ENCODE data around the gene TCF19. TPM values are rescaled to one million over a fixed set of nuclear protein-coding genes. Genes with fewer than 3 reads are reported as not detected.
A peak's percentile ranks its signal among the peaks of the same experiment; 100 is the strongest.

TCF19 gene
- total and polyA plus RNA-seq, 4 experiments from 2014 or later, result 6.2 to 9.9 (median 7.9) TPM

GRCh38 chr6:31121131-31121790, 37.1 kb upstream of the TCF19 start:
- no peaks in the 10 kb centered on the region for H3K4me1 ChIP-seq (ENCODE audit: insufficient read depth, low read length)
- no peaks in the 10 kb centered on the region for H3K9me3 ChIP-seq (ENCODE audit: control insufficient read depth in 1 of 2, low read length in 2 of 2)
- Mint-ChIP-seq H3K9me3 (peaks cover 0 to 1% (median 0%) of the 10 kb centered on the region in 8 donors), H3K27me3 (no peaks in the 10 kb centered on the region), H3K4me3 (no peak overlapping the region), H3K36me3 (no peaks in the 10 kb centered on the region), H3K4me1 (peaks cover 0 to 1% (median 0%) of the 10 kb centered on the region in 4 donors), H3K27ac (no peak overlapping the region)
- ChIA-PET POLR2A (ENCODE audit: partially characterized antibody) (interaction anchor here (1.2 kb wide), 1 partner anchor 10 kb away, joined by 3 read pairs; no protein-coding TSS in a partner anchor), CTCF (ENCODE audit: partially characterized antibody) (interaction anchor here (1.0 to 1.4 kb wide), 3 partner anchors 19 to 34 kb away, joined by 3 read pairs; no protein-coding TSS in a partner anchor)
- H3K27ac ChIP-seq (ENCODE audit: low read depth, low read length), result no peak overlapping the region
- no peak for DNase-seq
- H3K36me3 ChIP-seq (ENCODE audit: insufficient read depth, low read length), result no peaks in the 10 kb centered on the region
- H3K4me3 ChIP-seq (ENCODE audit: low read length in 2 of 2), result no peak overlapping the region
- no peaks in the 10 kb centered on the region for H3K27me3 ChIP-seq (ENCODE audit: insufficient read depth, low read length)
- intact Hi-C loops (cut with micrococcal nuclease), result no loop called here

DNA sequence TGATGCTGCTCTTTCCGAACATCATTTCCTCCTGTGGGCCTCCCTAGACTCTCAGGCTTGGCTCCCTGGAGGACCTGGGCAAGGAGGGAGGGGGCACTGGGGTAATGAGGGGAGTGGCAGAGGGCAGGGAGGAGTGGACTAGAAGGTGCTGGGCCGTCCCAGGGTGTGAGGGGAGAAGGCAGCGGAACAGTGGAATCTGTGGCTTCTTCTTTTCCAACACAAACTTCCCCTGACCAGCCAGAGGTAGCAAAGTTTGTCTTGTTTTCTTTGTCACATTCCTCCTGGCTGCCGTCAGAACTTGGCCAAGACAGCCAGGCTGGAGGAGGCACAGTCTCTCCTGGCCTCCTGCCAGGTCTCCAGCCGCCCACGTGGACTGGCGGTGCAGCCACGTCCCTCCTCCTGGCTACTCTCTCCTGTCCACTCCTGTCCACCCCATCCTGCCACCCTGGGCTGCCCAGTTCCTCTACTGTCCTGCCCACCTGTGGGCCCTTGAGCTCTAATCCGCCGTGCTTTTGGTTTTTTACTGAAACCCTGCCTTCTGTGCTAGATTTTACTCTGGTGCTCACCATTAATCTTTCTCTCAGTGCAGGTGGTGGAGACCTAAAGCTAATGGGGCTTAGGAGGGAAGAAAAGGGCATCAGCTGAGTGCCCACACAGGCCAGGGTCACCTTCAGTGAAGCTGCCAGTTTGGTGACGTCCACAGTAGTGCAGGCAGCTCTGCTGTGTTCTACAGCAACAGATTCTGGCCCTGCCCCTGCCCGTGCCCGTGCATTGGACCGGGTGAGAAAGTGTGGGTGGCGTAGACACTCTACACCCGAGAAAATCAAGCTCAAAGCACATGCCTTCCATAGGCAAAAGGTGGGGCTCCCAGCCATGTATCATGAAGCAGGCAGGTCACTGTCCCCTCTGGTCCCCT, 35.3 kb upstream of the TCF19 start:
- Mint-ChIP-seq H3K36me3 (no peaks in the 10 kb centered on the region), H3K4me3 (no peak overlapping the region), H3K9me3 (peaks cover 0 to 1% (median 0%) of the 10 kb centered on the region in 8 donors), H3K27me3 (peaks cover 2 to 4% of the 10 kb centered on the region in 2 donors), H3K4me1 (peaks cover 0 to 4% (median 4%) of the 10 kb centered on the region in 4 donors), H3K27ac (peak overlapping the region in 1 of 7 donors; percentile 35)
- H3K4me1 ChIP-seq (ENCODE audit: insufficient read depth, low read length), result no peaks in the 10 kb centered on the region
- H3K27ac ChIP-seq (ENCODE audit: low read depth, low read length), result no peak overlapping the region
- no peak for DNase-seq
- no peaks in the 10 kb centered on the region for H3K27me3 ChIP-seq (ENCODE audit: insufficient read depth, low read length)
- ChIA-PET CTCF (ENCODE audit: partially characterized antibody) (interaction anchor here (1.4 kb wide), 1 partner anchor 21 kb away, joined by 3 read pairs; no protein-coding TSS in a partner anchor), POLR2A (ENCODE audit: partially characterized antibody) (interaction anchor here (1.0 kb wide), 1 partner anchor 69 kb away, joined by 4 read pairs; no protein-coding TSS in a partner anchor)
- no peaks in the 10 kb centered on the region for H3K9me3 ChIP-seq (ENCODE audit: control insufficient read depth in 1 of 2, low read length in 2 of 2)
- H3K36me3 ChIP-seq (ENCODE audit: insufficient read depth, low read length), result no peaks in the 10 kb centered on the region
- intact Hi-C loops (cut with micrococcal nuclease), result no loop called here
- no peak overlapping the region for H3K4me3 ChIP-seq (ENCODE audit: low read length in 2 of 2)

GRCh38 chr6:31125162-31125561, 33.2 kb upstream of the TCF19 start:
- Histone ChIP-seq H3K27ac (ENCODE audit: low read depth, low read length) (no peak overlapping the region), H3K9me3 (ENCODE audit: control insufficient read depth in 1 of 2, low read length in 2 of 2) (no peaks in the 10 kb centered on the region), H3K27me3 (ENCODE audit: insufficient read depth, low read length) (no peaks in the 10 kb centered on the region), H3K36me3 (ENCODE audit: insufficient read depth, low read length) (no peaks in the 10 kb centered on the region), H3K4me3 (ENCODE audit: low read length in 2 of 2) (no peak overlapping the region), H3K4me1 (ENCODE audit: insufficient read depth, low read length) (peaks cover 3% of the 10 kb centered on the region)
- Mint-ChIP-seq H3K27ac (no peak overlapping the region), H3K36me3 (no peaks in the 10 kb centered on the region), H3K4me1 (peaks cover 2 to 8% (median 7%) of the 10 kb centered on the region in 4 donors), H3K27me3 (peaks cover 3 to 6% of the 10 kb centered on the region in 2 donors), H3K4me3 (no peak overlapping the region), H3K9me3 (peaks cover 0 to 1% (median 0%) of the 10 kb centered on the region in 8 donors)
- DNase-seq, result no peak
- POLR2A ChIA-PET (ENCODE audit: partially characterized antibody), result no interaction called here
- intact Hi-C loops (cut with micrococcal nuclease), result no loop called here
- CTCF ChIA-PET (ENCODE audit: partially characterized antibody), result interaction anchor here (1.3 to 2.9 kb wide), 2 partner anchors 9 to 38 kb away, joined by 5 to 13 read pairs; no protein-coding TSS in a partner anchor

DNA sequence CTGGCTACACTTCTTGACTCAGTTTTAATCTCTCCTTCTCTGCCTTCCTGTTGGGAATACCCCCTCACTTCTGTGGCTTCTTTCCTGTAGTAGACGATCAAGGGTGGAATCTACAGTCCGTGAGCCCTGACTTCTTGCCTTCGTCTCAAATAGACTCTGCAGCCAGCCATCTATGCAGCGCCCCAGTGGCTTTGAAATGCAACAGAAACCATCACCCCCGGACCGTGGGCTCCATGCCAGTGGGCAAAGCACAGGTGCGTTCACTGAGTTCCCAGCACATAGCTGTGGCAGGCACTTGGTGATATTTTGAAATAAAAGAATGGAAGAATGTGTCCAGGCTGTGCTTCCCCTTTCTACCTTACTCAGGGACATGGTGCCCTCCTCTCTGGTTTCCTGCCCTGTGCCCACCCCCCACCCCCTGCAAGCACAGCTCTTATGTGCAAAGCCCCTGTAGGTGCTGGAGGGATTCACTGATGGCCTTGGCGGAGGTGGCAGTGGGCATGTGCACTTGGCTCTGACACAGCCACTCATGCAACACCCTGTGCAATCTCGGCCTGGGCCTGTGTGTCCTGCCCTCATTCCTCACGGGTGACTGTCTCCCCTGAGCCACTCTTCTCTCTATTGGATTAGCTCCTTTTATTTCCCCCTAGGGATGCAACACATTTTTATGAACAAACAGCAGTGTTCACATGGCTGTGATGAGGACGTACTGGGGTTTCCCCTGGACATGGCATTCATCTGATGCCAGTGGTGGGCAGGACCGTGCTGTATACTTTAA, 32.6 kb upstream of the TCF19 start:
- Histone ChIP-seq H3K4me1 (ENCODE audit: insufficient read depth, low read length) (peaks cover 3% of the 10 kb centered on the region), H3K27me3 (ENCODE audit: insufficient read depth, low read length) (no peaks in the 10 kb centered on the region), H3K36me3 (ENCODE audit: insufficient read depth, low read length) (no peaks in the 10 kb centered on the region), H3K9me3 (ENCODE audit: control insufficient read depth in 1 of 2, low read length in 2 of 2) (no peaks in the 10 kb centered on the region), H3K27ac (ENCODE audit: low read depth, low read length) (no peak overlapping the region), H3K4me3 (ENCODE audit: low read length in 2 of 2) (no peak overlapping the region)
- peaks cover 0 to 1% (median 0%) of the 10 kb centered on the region in 8 donors for H3K9me3 Mint-ChIP-seq
- ChIA-PET CTCF (ENCODE audit: partially characterized antibody) (interaction anchor here (1.1 to 5.0 kb wide), 8 partner anchors 8 to 210 kb away, joined by 3 to 20 read pairs (median 5); partner anchors contain the start of gene PSORS1C1), POLR2A (ENCODE audit: partially characterized antibody) (no interaction called here)
- peak overlapping the region in 1 of 7 donors; percentile 64 for H3K27ac Mint-ChIP-seq
- H3K27me3 Mint-ChIP-seq, result peaks cover 3 to 6% of the 10 kb centered on the region in 2 donors
- no peak for DNase-seq
- H3K4me3 Mint-ChIP-seq, result no peak overlapping the region
- no peaks in the 10 kb centered on the region for H3K36me3 Mint-ChIP-seq
- peaks cover 2 to 8% (median 7%) of the 10 kb centered on the region in 4 donors for H3K4me1 Mint-ChIP-seq
- intact Hi-C loops (cut with micrococcal nuclease), result no loop called here

GRCh38 chr6:31126396-31127175, 31.8 kb upstream of the TCF19 start:
- Histone ChIP-seq H3K4me1 (ENCODE audit: insufficient read depth, low read length) (peaks cover 3% of the 10 kb centered on the region), H3K27me3 (ENCODE audit: insufficient read depth, low read length) (no peaks in the 10 kb centered on the region), H3K4me3 (ENCODE audit: low read length in 2 of 2) (no peak overlapping the region), H3K27ac (ENCODE audit: low read depth, low read length) (no peak overlapping the region), H3K36me3 (ENCODE audit: insufficient read depth, low read length) (no peaks in the 10 kb centered on the region), H3K9me3 (ENCODE audit: control insufficient read depth in 1 of 2, low read length in 2 of 2) (no peaks in the 10 kb centered on the region)
- Mint-ChIP-seq H3K4me1 (peaks cover 2 to 8% (median 7%) of the 10 kb centered on the region in 4 donors), H3K27ac (peak overlapping the region in 1 of 7 donors; percentile 22), H3K4me3 (no peak overlapping the region), H3K27me3 (peaks cover 3 to 6% of the 10 kb centered on the region in 2 donors), H3K9me3 (peaks cover 0 to 1% (median 0%) of the 10 kb centered on the region in 8 donors), H3K36me3 (no peaks in the 10 kb centered on the region)
- intact Hi-C loops (cut with micrococcal nuclease), result no loop called here
- DNase-seq, result no peak
- POLR2A ChIA-PET (ENCODE audit: partially characterized antibody), result no interaction called here
- CTCF ChIA-PET (ENCODE audit: partially characterized antibody), result interaction anchor here (1.1 to 5.0 kb wide), 15 partner anchors 10 to 213 kb away, joined by 3 to 20 read pairs (median 4); partner anchors contain the start of genes PSORS1C1 and VARS2

DNA sequence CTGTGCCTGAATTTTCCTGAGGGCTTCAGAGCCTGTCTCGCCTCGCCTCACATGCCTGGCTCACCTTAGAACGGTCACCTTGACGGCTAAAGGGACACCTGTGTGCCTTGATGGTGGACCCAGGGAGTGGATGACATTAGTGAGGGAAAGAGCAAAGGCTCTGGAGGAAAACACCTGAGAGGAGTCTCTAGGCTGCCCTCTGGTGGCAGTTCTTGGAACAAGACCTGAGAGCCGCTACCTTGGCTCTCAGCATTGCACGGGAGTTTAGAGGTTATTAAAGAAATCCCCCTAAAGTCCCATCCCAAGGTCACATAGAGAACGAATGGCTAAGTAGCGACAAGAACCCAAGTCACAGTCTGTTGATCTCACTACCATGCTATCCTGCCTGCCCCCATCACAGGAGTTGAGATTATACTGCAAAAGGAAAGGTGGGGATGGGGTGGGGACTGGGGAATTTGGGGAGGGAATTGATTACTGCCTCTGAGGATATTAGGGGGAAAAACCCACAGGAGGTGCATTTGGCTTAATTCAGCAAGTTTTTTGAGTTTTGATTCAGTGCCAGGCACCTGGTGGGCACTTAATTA, 30.2 kb upstream of the TCF19 start:
- no peaks in the 10 kb centered on the region for H3K9me3 ChIP-seq (ENCODE audit: control insufficient read depth in 1 of 2, low read length in 2 of 2)
- no peak overlapping the region for H3K27ac ChIP-seq (ENCODE audit: low read depth, low read length)
- Mint-ChIP-seq H3K4me3 (no peak overlapping the region), H3K9me3 (peaks cover 0 to 1% (median 0%) of the 10 kb centered on the region in 8 donors), H3K4me1 (peaks cover 2 to 8% (median 7%) of the 10 kb centered on the region in 4 donors), H3K36me3 (no peaks in the 10 kb centered on the region), H3K27ac (peak overlapping the region in 3 of 7 donors; percentile 7 to 52 (median 24)), H3K27me3 (peaks cover 3 to 6% of the 10 kb centered on the region in 2 donors)
- DNase-seq, result peak; percentile 57 to 70 (median 62)
- peaks cover 3% of the 10 kb centered on the region for H3K4me1 ChIP-seq (ENCODE audit: insufficient read depth, low read length)
- H3K4me3 ChIP-seq (ENCODE audit: low read length in 2 of 2), result no peak overlapping the region
- no peaks in the 10 kb centered on the region for H3K36me3 ChIP-seq (ENCODE audit: insufficient read depth, low read length)
- POLR2A ChIA-PET (ENCODE audit: partially characterized antibody), result interaction anchor here (1.4 kb wide), 1 partner anchor 41 kb away, joined by 3 read pairs; no protein-coding TSS in a partner anchor
- no peaks in the 10 kb centered on the region for H3K27me3 ChIP-seq (ENCODE audit: insufficient read depth, low read length)
- CTCF ChIA-PET (ENCODE audit: partially characterized antibody), result interaction anchor here (0.6 to 7.8 kb wide), 17 partner anchors 12 to 255 kb away, joined by 3 to 56 read pairs (median 6); partner anchors contain the start of gene C6orf15
- intact Hi-C loops (cut with micrococcal nuclease), result loop anchor here (1.0 to 2.0 kb wide), 3 partner anchors 34 to 213 kb away; no protein-coding TSS in a partner anchor

Measured in CD4-positive, alpha-beta memory T cell (primary cell).